HL-60 (cell line): Measurements from ENCODE around the gene GGPS1.
"Not testable (repeated sequence)": the region's sequence is repeated elsewhere in the genome, so short reads cannot be mapped to it uniquely, and the experiment has no call there.

ENCODE experiments used
- DNase-seq, 2 experiments: peaks; one replicate each; pipeline ENCODE4 v3.0.0-alpha.2; 2010 to 2020; ENCODE audit warnings: low read depth in 1 of 2, low spot score in 1 of 2
- H3K27ac ChIP-seq: fragments of 250-450 bp; sonication (Bioruptor Pico); replicated peaks from 2 replicates; pipeline ENCODE4 v1.5.1; 2020; ENCODE audit warnings: mild to moderate bottlenecking, moderate library complexity
- H3K27me3 ChIP-seq: fragments of 250-450 bp; sonication (Bioruptor Pico); 2 replicates; pipeline ENCODE4 v1.5.1; 2021; ENCODE audit warnings: mild to moderate bottlenecking, moderate library complexity; ENCODE audit not compliant: insufficient read depth, poor library complexity, severe bottlenecking
- H3K4me3 ChIP-seq: replicated peaks from 2 replicates; pipeline ENCODE4 v1.5.1; 2011; ENCODE audit warnings: mild to moderate bottlenecking, control low read depth, low read length; ENCODE audit not compliant: insufficient read depth
- GABPA ChIP-seq: IDR thresholded peaks from 2 replicates; pipeline ENCODE4 v1.6.1; 2012; ENCODE audit warnings: low read depth
- POLR2AphosphoS5 ChIP-seq: IDR thresholded peaks from 2 replicates; pipeline ENCODE4 v1.6.1; 2012; ENCODE audit warnings: low read depth
- SPI1 ChIP-seq: IDR thresholded peaks from 2 replicates; pipeline ENCODE4 v1.6.1; 2012; ENCODE audit warnings: low read depth, mild to moderate bottlenecking, borderline replicate concordance
- TF ChIP-seq, protein P1 (sequence below): IDR thresholded peaks from 2 replicates; pipeline ENCODE4 v1.6.1; 2012; ENCODE audit warnings: low read depth; ENCODE audit not compliant: insufficient replicate concordance
- TF ChIP-seq, protein P2 (sequence below): IDR thresholded peaks from one replicate; pipeline ENCODE4 v1.5.1; 2011; ENCODE audit warnings: low read length, control low read depth, inconsistent platforms; ENCODE audit not compliant: insufficient read depth

The GGPS1 gene

GRCh38 chr1:235368428-235368827 lies 40.1 kb downstream of the GGPS1 start:
- Histone ChIP-seq H3K27ac (no peak overlapping the region), H3K27me3 (no peaks in the 10 kb centered on the region), H3K4me3 (peak overlapping the region; percentile 72)
- TF ChIP-seq POLR2AphosphoS5 (no peak), GABPA (no peak), SPI1 (no peak)
- TF ChIP-seq, protein P1, sequence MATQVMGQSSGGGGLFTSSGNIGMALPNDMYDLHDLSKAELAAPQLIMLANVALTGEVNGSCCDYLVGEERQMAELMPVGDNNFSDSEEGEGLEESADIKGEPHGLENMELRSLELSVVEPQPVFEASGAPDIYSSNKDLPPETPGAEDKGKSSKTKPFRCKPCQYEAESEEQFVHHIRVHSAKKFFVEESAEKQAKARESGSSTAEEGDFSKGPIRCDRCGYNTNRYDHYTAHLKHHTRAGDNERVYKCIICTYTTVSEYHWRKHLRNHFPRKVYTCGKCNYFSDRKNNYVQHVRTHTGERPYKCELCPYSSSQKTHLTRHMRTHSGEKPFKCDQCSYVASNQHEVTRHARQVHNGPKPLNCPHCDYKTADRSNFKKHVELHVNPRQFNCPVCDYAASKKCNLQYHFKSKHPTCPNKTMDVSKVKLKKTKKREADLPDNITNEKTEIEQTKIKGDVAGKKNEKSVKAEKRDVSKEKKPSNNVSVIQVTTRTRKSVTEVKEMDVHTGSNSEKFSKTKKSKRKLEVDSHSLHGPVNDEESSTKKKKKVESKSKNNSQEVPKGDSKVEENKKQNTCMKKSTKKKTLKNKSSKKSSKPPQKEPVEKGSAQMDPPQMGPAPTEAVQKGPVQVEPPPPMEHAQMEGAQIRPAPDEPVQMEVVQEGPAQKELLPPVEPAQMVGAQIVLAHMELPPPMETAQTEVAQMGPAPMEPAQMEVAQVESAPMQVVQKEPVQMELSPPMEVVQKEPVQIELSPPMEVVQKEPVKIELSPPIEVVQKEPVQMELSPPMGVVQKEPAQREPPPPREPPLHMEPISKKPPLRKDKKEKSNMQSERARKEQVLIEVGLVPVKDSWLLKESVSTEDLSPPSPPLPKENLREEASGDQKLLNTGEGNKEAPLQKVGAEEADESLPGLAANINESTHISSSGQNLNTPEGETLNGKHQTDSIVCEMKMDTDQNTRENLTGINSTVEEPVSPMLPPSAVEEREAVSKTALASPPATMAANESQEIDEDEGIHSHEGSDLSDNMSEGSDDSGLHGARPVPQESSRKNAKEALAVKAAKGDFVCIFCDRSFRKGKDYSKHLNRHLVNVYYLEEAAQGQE: no peak
- TF ChIP-seq, protein P2, sequence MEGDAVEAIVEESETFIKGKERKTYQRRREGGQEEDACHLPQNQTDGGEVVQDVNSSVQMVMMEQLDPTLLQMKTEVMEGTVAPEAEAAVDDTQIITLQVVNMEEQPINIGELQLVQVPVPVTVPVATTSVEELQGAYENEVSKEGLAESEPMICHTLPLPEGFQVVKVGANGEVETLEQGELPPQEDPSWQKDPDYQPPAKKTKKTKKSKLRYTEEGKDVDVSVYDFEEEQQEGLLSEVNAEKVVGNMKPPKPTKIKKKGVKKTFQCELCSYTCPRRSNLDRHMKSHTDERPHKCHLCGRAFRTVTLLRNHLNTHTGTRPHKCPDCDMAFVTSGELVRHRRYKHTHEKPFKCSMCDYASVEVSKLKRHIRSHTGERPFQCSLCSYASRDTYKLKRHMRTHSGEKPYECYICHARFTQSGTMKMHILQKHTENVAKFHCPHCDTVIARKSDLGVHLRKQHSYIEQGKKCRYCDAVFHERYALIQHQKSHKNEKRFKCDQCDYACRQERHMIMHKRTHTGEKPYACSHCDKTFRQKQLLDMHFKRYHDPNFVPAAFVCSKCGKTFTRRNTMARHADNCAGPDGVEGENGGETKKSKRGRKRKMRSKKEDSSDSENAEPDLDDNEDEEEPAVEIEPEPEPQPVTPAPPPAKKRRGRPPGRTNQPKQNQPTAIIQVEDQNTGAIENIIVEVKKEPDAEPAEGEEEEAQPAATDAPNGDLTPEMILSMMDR: no peak
- DNase-seq: no peak

DNA sequence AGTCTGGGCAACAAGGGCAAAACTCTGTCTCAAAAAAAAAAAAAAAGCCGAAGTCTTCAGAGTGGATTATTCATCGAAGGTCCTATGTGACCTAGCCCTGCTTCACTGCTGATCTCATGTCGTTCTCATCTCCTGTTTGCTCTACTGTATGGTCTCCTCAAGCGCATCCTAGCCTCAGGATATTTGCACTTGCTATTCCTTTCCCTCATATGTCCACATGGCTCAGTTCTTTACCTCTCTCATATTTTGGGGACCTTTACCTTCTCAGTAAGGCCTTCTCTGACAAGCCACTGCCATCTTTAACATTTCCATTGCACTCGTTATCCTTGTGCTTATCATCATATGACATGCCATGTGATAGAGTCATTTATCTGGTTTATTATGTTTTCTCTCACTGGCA lies 41.4 kb downstream of the GGPS1 start:
- H3K27ac ChIP-seq: no peak overlapping the region
- DNase-seq: no peak
- TF ChIP-seq SPI1: no peak
- TF ChIP-seq POLR2AphosphoS5: no peak
- TF ChIP-seq, protein P2: no peak

DNA sequence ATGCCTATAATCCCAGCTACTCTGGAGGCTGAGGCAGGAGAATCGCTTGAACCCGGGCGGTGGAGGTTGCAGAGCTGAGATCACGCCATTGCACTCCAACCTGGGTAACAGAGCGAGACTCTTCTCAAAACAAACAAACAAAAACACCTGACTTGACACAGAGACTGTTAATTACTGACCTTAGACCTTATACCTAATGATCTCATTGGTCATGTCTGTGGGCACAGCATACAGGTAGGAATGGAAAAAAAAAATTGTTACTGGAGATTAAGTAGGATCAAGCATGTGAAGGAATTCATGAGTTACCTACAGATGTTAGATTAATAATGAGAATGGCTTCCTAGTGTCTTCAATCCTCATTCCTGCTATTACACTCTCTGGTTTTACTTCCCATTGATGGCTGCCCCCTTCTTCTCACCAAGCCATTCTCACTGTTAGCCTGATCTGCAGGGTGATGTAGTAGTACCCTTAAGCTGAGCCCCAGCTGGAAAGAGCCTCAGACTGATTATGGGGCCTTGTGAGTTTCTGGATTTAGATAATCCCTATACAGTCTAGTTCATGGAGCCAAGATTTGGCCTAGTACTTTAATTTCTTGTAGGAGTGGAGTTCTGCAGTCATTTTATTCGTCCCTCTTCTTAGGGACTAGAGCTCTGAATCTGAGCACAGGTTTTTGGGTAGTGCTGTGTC lies 47.7 kb downstream of the GGPS1 start:
- no peak overlapping the region for H3K27ac ChIP-seq
- DNase-seq: no peak
- TF ChIP-seq POLR2AphosphoS5: no peak
- no peak for TF ChIP-seq SPI1
- TF ChIP-seq, protein P1: no peak
- TF ChIP-seq GABPA: no peak
- TF ChIP-seq, protein P2: no peak
- no peak overlapping the region for H3K4me3 ChIP-seq
- H3K27me3 ChIP-seq: no peaks in the 10 kb centered on the region

More for the DNA sequence above, 41.4 kb downstream of the GGPS1 start:
- no peak overlapping the region for H3K4me3 ChIP-seq
- no peaks in the 10 kb centered on the region for H3K27me3 ChIP-seq

DNA sequence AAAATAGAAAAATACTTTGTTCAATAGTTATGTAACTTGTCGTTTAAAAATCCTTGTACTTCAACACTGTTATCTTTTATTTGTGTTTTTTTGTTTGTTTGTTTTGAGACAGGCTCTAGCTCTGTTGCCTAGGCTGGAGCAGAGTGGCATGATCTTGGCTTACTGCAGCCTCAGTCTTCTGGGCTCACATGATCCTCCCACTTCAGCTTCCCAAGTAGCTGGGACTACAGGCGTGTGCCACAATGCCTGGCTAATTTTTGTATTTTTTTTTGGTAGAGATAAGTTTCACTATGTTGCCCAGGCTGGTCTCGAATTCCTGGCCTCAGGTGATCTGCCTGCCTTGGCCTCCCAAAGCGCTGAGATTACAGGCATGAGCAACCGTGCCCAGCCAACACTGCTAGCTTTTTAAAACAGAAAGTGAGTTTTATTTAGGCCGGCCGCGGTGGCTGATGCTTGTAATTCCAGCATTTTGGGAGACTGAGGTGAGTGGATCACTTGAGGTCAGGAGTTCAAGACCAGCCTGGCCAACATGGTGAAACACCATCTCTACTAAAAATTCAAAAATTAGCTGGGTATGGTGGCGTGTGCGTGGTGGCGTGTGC lies 49.9 kb downstream of the GGPS1 start:
- DNase-seq, H3K4me3 ChIP-seq, H3K27ac ChIP-seq, H3K27me3 ChIP-seq: not testable (repeated sequence)

DNA sequence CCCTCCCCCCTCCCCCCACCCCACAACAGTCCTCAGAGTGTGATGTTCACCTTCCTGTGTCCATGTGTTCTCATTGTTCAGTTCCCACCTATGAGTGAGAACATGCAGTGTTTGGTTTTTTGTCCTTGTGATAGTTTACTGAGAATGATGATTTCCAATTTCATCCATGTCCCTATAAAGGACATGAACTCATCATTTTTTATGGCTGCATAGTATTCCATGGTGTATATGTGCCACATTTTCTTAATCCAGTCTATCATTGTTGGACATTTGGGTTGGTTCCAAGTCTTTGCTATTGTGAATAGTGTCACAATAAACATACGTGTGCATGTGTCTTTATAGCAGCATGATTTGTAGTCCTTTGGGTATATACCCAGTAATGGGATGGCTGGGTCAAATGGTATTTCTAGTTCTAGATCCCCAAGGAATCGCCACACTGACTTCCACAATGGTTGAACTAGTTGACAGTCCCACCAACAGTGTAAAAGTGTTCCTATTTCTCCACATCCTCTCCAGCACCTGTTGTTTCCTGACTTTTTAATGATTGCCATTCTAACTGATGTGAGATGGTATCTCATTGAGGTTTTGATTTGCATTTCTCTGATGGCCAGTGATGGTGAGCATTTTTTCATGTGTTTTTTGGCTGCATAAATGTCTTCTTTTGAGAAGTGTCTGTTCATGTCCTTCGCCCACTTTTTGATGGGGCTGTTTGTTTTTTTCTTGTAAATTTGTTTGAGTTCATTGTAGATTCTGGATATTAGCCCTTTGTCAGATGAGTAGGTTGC lies 53.8 kb downstream of the GGPS1 start:
- DNase-seq, H3K27me3 ChIP-seq, H3K27ac ChIP-seq, H3K4me3 ChIP-seq: not testable (repeated sequence)

GRCh38 chr1:235385633-235386032 lies 57.3 kb downstream of the GGPS1 start:
- not testable (repeated sequence) for H3K27me3 ChIP-seq, H3K4me3 ChIP-seq, H3K27ac ChIP-seq, DNase-seq
